H9 (cell line): ENCODE measurements around the gene VWF. TPM values are rescaled to one million over a fixed set of nuclear protein-coding genes. Genes with fewer than 3 reads are reported as not detected.

Experiments
- DNase-seq: peaks from one replicate; pipeline ENCODE4 v3.0.0-alpha.2; 2017
- H2AFZ ChIP-seq: one replicate; pipeline ENCODE4 v1.6.1; 2013; ENCODE audit warnings: mild to moderate bottlenecking, low read length, control low read depth, moderate library complexity
- H2AK5ac ChIP-seq: 2 replicates; pipeline ENCODE4 v1.6.1; 2013; ENCODE audit warnings: low read length, control low read depth, mixed read lengths; ENCODE audit not compliant: insufficient read length
- H2BK120ac ChIP-seq: one replicate; pipeline ENCODE4 v1.6.1; 2013; ENCODE audit warnings: low read depth, mild to moderate bottlenecking, low read length, control low read depth, inconsistent platforms; ENCODE audit not compliant: poor library complexity, severe bottlenecking
- H2BK12ac ChIP-seq: 2 replicates; pipeline ENCODE4 v1.6.1; 2013; ENCODE audit warnings: low read length, control low read depth, mixed read lengths, low read depth; ENCODE audit not compliant: insufficient read length
- H2BK15ac ChIP-seq: 2 replicates; pipeline ENCODE4 v1.6.1; 2013; ENCODE audit warnings: low read depth, low read length, control low read depth
- H2BK20ac ChIP-seq: one replicate; pipeline ENCODE4 v1.6.1; 2013; ENCODE audit warnings: low read depth, mild to moderate bottlenecking, low read length, control low read depth, inconsistent platforms; ENCODE audit not compliant: poor library complexity, severe bottlenecking
- H2BK5ac ChIP-seq: 2 replicates; pipeline ENCODE4 v1.6.1; 2013; ENCODE audit warnings: low read length, control low read depth, mixed read lengths; ENCODE audit not compliant: insufficient read length
- H3K14ac ChIP-seq: 2 replicates; pipeline ENCODE4 v1.6.1; 2013; ENCODE audit warnings: low read length, control low read depth; ENCODE audit not compliant: insufficient read depth
- H3K18ac ChIP-seq: 2 replicates; pipeline ENCODE4 v1.6.1; 2013; ENCODE audit warnings: low read depth, mild to moderate bottlenecking, mixed read lengths, low read length, control low read depth; ENCODE audit not compliant: insufficient read length
- H3K23ac ChIP-seq: 2 replicates; pipeline ENCODE4 v1.6.1; 2013; ENCODE audit warnings: low read length, control low read depth, mixed read lengths, low read depth; ENCODE audit not compliant: insufficient read length
- H3K23me2 ChIP-seq: 2 replicates; pipeline ENCODE4 v1.6.1; 2013; ENCODE audit warnings: low read depth, mild to moderate bottlenecking, mixed read lengths, low read length, control low read depth; ENCODE audit not compliant: insufficient read length, poor library complexity, severe bottlenecking
- H3K27ac ChIP-seq: 2 replicates; pipeline ENCODE4 v1.5.1; 2013; ENCODE audit warnings: low read length, control low read depth, mixed read lengths, low read depth; ENCODE audit not compliant: insufficient read length
- H3K27me3 ChIP-seq: 2 replicates; pipeline ENCODE4 v1.6.1; 2013; ENCODE audit warnings: low read length, control low read depth, inconsistent platforms; ENCODE audit not compliant: insufficient read depth
- H3K4ac ChIP-seq: 2 replicates; pipeline ENCODE4 v1.6.1; 2013; ENCODE audit warnings: low read depth, mild to moderate bottlenecking, control low read depth, inconsistent platforms, low read length, moderate library complexity
- H3K4me1 ChIP-seq: 2 replicates; pipeline ENCODE4 v1.6.1; 2013; ENCODE audit warnings: low read length, control low read depth, inconsistent platforms; ENCODE audit not compliant: insufficient read depth
- H3K4me2 ChIP-seq: 2 replicates; pipeline ENCODE4 v1.6.1; 2013; ENCODE audit warnings: low read length, control low read depth, mixed read lengths; ENCODE audit not compliant: insufficient read length, insufficient read depth
- H3K56ac ChIP-seq: 2 replicates; pipeline ENCODE4 v1.6.1; 2013; ENCODE audit warnings: low read depth, mild to moderate bottlenecking, mixed read lengths, low read length, control low read depth; ENCODE audit not compliant: insufficient read length
- H3K79me1 ChIP-seq: 2 replicates; pipeline ENCODE4 v1.6.1; 2013; ENCODE audit warnings: low read depth, mild to moderate bottlenecking, moderate library complexity, low read length, control low read depth, inconsistent platforms; ENCODE audit not compliant: insufficient read depth, poor library complexity, severe bottlenecking
- H3K79me2 ChIP-seq: 2 replicates; pipeline ENCODE4 v1.6.1; 2013; ENCODE audit warnings: low read length, control low read depth, inconsistent platforms; ENCODE audit not compliant: insufficient read depth
- H3K9ac ChIP-seq: 2 replicates; pipeline ENCODE4 v1.6.1; 2013; ENCODE audit warnings: low read length, control low read depth, mixed read lengths; ENCODE audit not compliant: insufficient read length; ENCODE audit errors: extremely low read depth
- H3K9me3 ChIP-seq: one replicate; pipeline ENCODE4 v1.6.1; 2013; ENCODE audit warnings: low read depth, low read length, inconsistent platforms; ENCODE audit not compliant: control insufficient read depth
- H3T11ph ChIP-seq: one replicate; pipeline ENCODE4 v1.6.1; 2013; ENCODE audit warnings: mild to moderate bottlenecking, low read length, control low read depth, inconsistent platforms
- H4K20me1 ChIP-seq: one replicate; pipeline ENCODE4 v1.6.1; 2013; ENCODE audit not compliant: control insufficient read depth, insufficient read length, insufficient read depth
- H4K5ac ChIP-seq: 2 replicates; pipeline ENCODE4 v1.6.1; 2013; ENCODE audit warnings: low read depth, mild to moderate bottlenecking, mixed read lengths, low read length, control low read depth; ENCODE audit not compliant: insufficient read length
- H4K8ac ChIP-seq: replicated peaks from 2 replicates; pipeline ENCODE4 v1.6.1; 2013; ENCODE audit warnings: low read length, control low read depth, mixed read lengths, low read depth; ENCODE audit not compliant: insufficient read length
- H4K91ac ChIP-seq: 2 replicates; pipeline ENCODE4 v1.6.1; 2013; ENCODE audit warnings: low read depth, mild to moderate bottlenecking, moderate library complexity, mixed read lengths, low read length, control low read depth; ENCODE audit not compliant: insufficient read length
- H3K27ac Mint-ChIP-seq, 3 experiments: 2 replicates in 2 of 3; 3 replicates in 1 of 3; pipeline ENCODE4 v1.8.0; 2020 to 2021; ENCODE audit warnings: mixed read lengths in 3 of 3, mild to moderate bottlenecking in 1 of 3, moderate library complexity in 1 of 3
- H3K27me3 Mint-ChIP-seq: 2 replicates; pipeline ENCODE4 v1.8.0; 2021; ENCODE audit warnings: low read depth, mild to moderate bottlenecking, moderate library complexity, mixed read lengths
- H3K36me3 Mint-ChIP-seq, 3 experiments: 2 replicates in 2 of 3; 3 replicates in 1 of 3; pipeline ENCODE4 v1.8.0; 2020 to 2021; ENCODE audit warnings: low read depth in 3 of 3, mixed read lengths in 3 of 3; ENCODE audit not compliant: insufficient read depth in 1 of 3
- H3K4me1 Mint-ChIP-seq, 2 experiments: 2 replicates each; pipeline ENCODE4 v1.8.0; 2020; ENCODE audit warnings: mixed read lengths in 2 of 2
- H3K4me3 Mint-ChIP-seq, 2 experiments: 2 replicates in 1 of 2; 3 replicates in 1 of 2; pipeline ENCODE4 v1.8.0; 2020 to 2021; ENCODE audit warnings: mild to moderate bottlenecking in 2 of 2, mixed read lengths in 2 of 2, moderate library complexity in 1 of 2
- H3K9me3 Mint-ChIP-seq, 2 experiments: 2 replicates in 1 of 2; 3 replicates in 1 of 2; pipeline ENCODE4 v1.8.0; 2020; ENCODE audit warnings: mild to moderate bottlenecking in 2 of 2, mixed read lengths in 2 of 2, moderate library complexity in 1 of 2
- CTCF ChIP-seq: fragments of 200-600 bp; sonication (generic); conservative IDR thresholded peaks from 3 replicates; pipeline ENCODE4 v1.8.0; 2021; ENCODE audit warnings: antibody characterized with exemption, mild to moderate bottlenecking
- WGBS: extraction: QIAGEN DNeasy Blood & Tissue Kit; methylation state at CpG from one replicate; pipeline ENCODE4 v1.1.7; 2013; ENCODE audit warnings: missing lambda C conversion rate, low lambda C conversion rate, mixed read lengths; ENCODE audit not compliant: insufficient read length; ENCODE audit errors: extremely low coverage; 5-methylcytosine and 5-hydroxymethylcytosine counted together
- total RNA-seq: library from RNA; stranded (reverse); gene quantifications from 2 replicates; pipeline ENCODE4 v1.2.1, GENCODE V29; 2021

VWF gene
- total RNA-seq, 1 experiment from 2014 or later = 0.17 TPM

- no peak overlapping the region for H3K9ac ChIP-seq
- Mint-ChIP-seq H3K4me3 (no peak overlapping the region; a peak in 1 of 5 replicates), H3K4me1 (peaks cover 16 to 22% of the 10 kb centered on the region in 2 experiments), H3K36me3 (no peaks in the 10 kb centered on the region), H3K27me3 (peaks cover 4% of the 10 kb centered on the region), H3K9me3 (no peaks in the 10 kb centered on the region; a peak in 1 of 5 replicates), H3K27ac (no peak overlapping the region)
- H2BK5ac ChIP-seq = no peak overlapping the region
- H2AFZ ChIP-seq = no peak overlapping the region
- H4K5ac ChIP-seq = no peak overlapping the region
- WGBS = no CpG with 5 or more reads among the region's 9 CpGs
- no peaks in the 10 kb centered on the region for H3K27me3 ChIP-seq
- TF ChIP-seq CTCF = no peak
- H3K56ac ChIP-seq = no peak overlapping the region
- no peak overlapping the region for H3K27ac ChIP-seq
- peaks cover 5% of the 10 kb centered on the region; the same call in 1 of the 2 replicates for H3K4me1 ChIP-seq
- H4K91ac ChIP-seq = no peak overlapping the region
- H2BK12ac ChIP-seq = no peak overlapping the region
- H2BK120ac ChIP-seq = no peak overlapping the region
- H4K20me1 ChIP-seq = no peaks in the 10 kb centered on the region
- no peak overlapping the region for H3K18ac ChIP-seq
- no peak overlapping the region for H3K4ac ChIP-seq
- no peak overlapping the region for H2BK15ac ChIP-seq
- H3K9me3 ChIP-seq = no peaks in the 10 kb centered on the region
- H3K79me2 ChIP-seq = no peaks in the 10 kb centered on the region
- no peak overlapping the region for H3T11ph ChIP-seq
- no peak overlapping the region for H3K23ac ChIP-seq
- H2AK5ac ChIP-seq = no peak overlapping the region
- H3K14ac ChIP-seq = no peak overlapping the region
- no peaks in the 10 kb centered on the region for H3K79me1 ChIP-seq
- H2BK20ac ChIP-seq = no peak overlapping the region
- no peak overlapping the region for H4K8ac ChIP-seq
- no peak for DNase-seq
- no peaks in the 10 kb centered on the region for H3K23me2 ChIP-seq
- H3K4me2 ChIP-seq = no peak overlapping the region
Measured at GRCh38 chr12:6037459-6037858, 87.0 kb downstream of the VWF start.
